GM18870 (cell line): ENCODE data around the gene ALAS2.
A peak's percentile ranks its signal among the peaks of the same experiment; 100 is the strongest.
"Not testable (repeated sequence)": the region's sequence is repeated elsewhere in the genome, so short reads cannot be mapped to it uniquely, and the experiment has no call there.

Experiments used
- ATAC-seq: cut with Tn5 transposase; IDR thresholded peaks from one replicate; pipeline ENCODE4 v1.9.1; 2021; ENCODE audit warnings: moderate library complexity; ENCODE audit not compliant: unreplicated experiment

The ALAS2 gene

GRCh38 chrX:55006827-55007621 lies 23.8 kb downstream of the ALAS2 start:
- no peak for ATAC-seq

- ATAC-seq: no peak
Measured at GRCh38 chrX:55005256-55005655, 25.5 kb downstream of the ALAS2 start.

GRCh38 chrX:55004231-55004630 lies 26.5 kb downstream of the ALAS2 start:
- no peak for ATAC-seq

- ATAC-seq: peak; percentile 90
Measured at GRCh38 chrX:54999717-55000598, 30.8 kb downstream of the ALAS2 start, which contains the start of gene APEX2. Gene APEX2, plus strand, starts transcription at chrX:55000363. Its CDS starts 60 bp downstream, at chrX:55000423.

DNA sequence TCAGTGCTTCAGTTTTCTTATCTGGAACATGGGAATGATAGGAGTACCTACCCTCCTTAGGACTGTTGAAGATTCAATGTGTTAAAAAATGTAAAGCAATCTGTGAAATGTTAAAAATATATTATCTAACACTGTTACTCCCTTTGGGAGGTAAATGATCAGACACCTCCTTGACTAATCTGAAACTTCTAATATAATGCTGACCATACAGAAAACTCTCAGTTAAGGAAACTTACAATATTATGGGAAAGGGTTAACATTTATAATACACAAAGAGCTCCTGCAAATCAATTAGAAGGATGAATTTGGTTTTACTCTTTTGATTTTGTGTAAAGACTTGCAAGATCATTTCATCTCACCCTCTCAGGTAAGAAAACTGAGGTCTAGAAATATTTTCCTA lies 35.2 kb downstream of the ALAS2 start:
- ATAC-seq: no peak

- ATAC-seq: no peak
Measured at GRCh38 chrX:54994668-54995351, 36.0 kb downstream of the ALAS2 start.

DNA sequence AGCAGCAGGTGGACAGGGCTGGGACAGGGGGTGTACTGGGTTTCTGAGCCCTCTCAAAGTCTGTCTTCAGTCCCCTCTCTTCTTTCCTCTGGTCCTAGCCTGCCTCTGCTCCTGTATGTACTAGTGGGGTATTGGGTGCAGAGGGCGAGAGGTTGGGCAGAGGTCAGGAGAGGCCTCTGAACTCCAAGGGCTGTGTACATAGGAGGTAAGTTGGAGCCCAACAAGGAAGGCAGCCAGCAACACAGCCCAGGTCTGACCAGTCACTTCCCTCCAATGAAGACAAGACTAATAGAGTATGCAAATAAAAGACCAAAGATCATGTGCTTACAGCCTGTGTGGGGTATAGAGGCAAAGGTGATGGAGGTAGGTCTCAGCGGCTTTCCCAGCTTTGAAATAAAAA lies 36.7 kb downstream of the ALAS2 start, which contains the start of gene PFKFB1:
Gene PFKFB1 (minus strand): TSS at position 90 of the 400 bp plus-strand sequence. CDS start 181 bp downstream, outside the sequence.
- ATAC-seq: no peak

GRCh38 chrX:54992911-54993622 lies 37.7 kb downstream of the ALAS2 start:
- ATAC-seq: no peak

- ATAC-seq: no peak
Measured at GRCh38 chrX:54991706-54992105, 39.1 kb downstream of the ALAS2 start.

- ATAC-seq: not testable (repeated sequence)
Measured at GRCh38 chrX:54983306-54983705, 47.5 kb downstream of the ALAS2 start.

DNA sequence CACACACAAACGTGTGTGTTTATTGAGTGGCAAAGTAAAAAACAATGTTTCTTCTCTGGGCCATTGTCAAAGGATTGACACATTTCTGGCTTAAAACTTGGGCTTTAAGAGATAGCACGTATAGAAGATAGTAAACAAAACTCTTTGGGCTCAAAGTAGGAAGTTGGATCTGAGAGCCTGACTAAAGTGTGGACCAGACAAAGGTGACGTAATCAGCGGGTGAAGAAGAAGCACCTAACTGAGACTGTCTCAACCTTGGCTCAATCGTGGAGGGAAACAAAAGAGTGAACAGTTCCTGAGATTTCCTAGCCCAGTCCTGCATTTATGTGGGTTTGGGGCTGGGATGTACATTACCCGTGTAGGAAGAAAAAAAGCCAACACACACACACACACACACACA lies 50.4 kb downstream of the ALAS2 start:
- ATAC-seq: no peak

GRCh38 chrX:54979432-54979831 lies 51.3 kb downstream of the ALAS2 start:
- ATAC-seq: no peak

DNA sequence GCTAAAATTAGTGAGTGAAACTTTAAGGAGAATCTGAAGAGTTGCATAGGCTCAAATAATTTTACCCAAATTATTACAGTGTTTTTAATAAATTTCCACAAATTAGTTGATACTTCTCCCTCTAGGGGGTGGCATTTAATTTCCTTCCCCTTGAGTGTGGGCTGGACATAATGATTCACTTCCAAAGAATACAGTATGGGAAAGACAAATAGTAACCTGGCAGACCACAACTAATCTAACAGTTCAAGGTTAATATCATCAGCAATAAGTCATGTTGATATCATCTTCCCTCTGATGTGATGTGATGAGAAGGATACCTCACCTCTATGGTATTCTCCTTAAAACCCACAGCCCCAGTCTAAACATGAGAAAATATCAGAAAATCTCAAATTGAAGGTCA lies 52.3 kb downstream of the ALAS2 start:
- no peak for ATAC-seq

DNA sequence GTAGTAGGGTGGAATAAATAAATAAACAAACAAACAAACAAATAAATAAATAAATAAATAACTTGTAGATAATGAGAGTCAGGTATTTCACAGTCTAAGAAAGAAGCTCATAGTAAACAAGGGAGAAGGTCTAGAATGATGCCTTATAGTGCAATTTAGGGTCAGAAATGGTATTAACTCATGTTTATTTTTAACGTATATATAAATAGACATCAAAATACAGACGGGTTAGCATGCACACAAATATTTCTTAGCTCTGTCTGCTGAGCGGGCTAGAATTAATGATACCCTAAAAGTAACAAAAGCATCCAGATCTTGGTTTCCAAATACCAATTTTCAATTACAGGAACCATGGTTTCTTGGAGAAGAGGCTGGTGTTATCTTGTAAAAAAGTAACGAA lies 53.4 kb downstream of the ALAS2 start:
- no peak for ATAC-seq

DNA sequence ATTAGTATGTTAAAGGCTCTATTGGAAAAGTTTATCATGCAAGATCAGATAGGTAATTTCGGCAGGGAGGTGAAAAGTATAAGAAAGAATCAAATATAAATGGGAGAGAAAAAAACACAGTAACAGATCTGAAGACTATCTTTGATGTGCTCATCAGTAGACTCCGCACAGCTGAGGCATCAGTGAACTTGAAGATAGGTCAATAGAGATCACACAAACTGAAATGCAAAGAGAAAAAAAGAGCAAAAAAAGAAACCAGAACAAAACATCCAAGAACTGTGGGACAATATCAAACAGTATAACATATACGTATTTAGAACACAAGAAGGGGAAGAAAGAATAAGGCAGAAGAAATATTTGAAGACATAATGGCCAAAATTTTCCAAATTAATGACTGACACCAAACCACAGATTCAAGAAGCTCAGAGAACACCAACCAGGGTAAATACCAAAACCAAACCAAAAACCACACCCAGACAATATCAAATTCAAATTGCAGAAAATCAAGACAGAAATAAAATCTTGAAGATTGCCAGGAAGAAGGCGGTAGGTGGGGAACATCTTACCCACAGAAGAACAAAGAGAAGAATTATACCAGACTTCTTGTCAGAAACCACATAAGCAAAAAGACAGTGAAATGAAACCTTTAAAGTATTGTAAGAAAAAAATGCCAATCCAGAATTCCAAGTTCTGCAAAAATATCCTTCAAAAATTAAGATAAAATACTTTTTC lies 65.8 kb downstream of the ALAS2 start:
- ATAC-seq: no peak

DNA sequence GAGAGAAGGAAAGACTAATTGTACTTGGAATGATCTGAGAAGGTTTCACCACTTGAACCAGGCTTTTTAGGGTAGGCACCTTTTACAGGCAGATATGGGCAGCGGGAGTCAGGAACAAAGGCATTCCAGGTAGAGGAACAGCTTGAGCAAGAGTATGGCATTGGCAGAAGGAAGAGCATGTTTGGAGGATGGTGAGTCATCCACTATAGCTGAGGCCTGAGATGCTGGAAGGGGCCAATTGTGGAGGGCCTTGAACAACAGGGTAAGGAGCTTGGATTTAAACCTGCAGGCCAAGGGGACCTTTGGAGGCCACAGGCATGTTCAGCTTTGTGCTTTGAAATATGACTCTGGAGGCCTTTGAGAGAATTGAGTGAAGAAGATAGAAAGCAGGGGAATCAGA lies 69.0 kb downstream of the ALAS2 start:
- ATAC-seq: no peak
